GM21619 (cell line): ENCODE results near the gene KCTD3.

Source experiments
- ATAC-seq: cut with Tn5 transposase; IDR thresholded peaks from one replicate; pipeline ENCODE4 v1.9.1; 2021; ENCODE audit not compliant: unreplicated experiment

KCTD3 gene

DNA sequence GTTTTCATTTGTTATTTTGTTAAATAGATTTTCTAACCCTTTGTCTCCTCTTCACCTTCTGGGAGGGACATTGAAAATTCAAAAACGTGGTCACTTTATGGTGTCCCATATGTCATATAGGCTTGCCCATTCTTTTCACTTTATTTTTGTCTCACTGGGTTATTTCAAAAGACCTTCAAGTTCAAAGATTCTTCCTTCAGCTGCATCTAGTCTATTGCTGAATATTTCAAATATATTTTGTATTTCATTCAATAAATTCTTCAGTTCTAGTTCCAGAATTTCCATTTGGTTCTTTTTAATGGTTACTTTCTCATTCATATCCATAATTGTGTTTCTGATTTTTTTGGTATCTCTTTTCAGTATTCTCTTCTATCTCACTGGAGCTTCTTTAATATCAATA, 11.6 kb upstream of the KCTD3 start:
- no peak for ATAC-seq

DNA sequence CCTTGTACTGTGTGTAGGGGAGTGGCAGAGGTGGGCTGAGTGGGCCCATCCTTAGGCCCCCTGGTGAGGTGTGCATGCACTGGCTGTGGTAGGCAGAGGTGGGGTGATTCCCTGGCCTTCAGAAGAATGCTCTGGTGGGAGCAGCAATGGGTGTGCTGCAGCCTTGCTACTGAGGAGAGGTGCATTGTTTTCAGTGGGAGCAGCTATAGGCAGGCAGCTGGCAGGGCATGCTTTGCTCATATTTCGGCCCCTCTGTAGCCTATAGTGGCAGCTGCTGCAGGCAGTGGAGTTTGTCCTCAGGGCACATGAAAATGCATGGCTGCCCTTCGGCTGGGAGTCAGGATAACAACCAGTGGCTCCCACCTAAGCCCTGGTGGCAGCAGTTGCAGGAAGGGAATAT, 10.1 kb upstream of the KCTD3 start:
- no peak for ATAC-seq

DNA sequence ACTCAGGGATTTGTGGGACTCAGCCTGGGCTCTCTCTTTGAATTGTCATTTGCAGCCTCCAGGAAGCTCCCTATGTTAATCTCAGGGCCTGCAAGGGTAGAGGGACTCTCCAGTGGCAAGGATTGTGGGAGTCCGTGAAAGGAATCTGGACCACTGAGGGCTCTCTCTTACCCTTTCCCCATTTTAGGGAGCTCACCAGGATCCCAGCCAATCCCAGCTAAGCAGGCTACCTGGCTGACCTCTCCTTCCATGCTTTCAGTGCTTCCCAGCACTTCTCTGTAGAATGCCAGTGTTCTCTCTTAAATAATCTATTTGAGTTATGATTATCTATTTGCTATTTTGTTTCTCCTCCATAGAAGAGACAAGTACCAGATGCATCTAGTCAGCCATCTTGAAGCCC, 9.6 kb upstream of the KCTD3 start:
- ATAC-seq, result no peak

DNA sequence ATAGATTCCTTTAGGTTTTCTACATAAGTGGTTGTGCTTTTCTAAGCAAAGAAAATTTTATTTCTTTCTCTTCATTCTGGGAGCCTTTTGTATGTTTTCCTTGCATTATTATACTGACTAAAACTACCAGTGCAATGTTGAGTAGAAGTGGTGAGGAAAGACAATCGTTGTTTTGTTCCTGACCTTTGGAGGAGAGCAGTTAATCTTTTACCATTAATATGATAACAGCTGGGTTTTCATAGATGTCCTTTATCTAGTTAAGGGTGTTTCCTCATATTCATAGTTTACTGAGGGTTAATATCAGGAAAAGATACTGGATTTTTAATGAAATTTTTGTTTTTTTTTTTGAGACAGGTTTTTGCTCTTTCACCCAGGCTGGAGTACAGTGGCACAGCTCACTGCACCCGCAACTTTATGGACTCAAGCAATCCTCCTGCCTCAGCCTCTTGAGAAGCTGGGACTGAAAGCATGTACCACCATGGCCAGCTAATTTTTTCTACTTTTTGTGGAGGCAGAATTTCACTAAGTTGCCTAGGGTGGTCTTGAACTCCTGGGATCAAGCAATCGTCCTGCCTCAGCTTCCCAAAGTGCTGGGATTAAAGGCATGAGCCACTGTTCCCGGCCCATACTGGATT, 9.0 kb upstream of the KCTD3 start:
- ATAC-seq, result no peak

DNA sequence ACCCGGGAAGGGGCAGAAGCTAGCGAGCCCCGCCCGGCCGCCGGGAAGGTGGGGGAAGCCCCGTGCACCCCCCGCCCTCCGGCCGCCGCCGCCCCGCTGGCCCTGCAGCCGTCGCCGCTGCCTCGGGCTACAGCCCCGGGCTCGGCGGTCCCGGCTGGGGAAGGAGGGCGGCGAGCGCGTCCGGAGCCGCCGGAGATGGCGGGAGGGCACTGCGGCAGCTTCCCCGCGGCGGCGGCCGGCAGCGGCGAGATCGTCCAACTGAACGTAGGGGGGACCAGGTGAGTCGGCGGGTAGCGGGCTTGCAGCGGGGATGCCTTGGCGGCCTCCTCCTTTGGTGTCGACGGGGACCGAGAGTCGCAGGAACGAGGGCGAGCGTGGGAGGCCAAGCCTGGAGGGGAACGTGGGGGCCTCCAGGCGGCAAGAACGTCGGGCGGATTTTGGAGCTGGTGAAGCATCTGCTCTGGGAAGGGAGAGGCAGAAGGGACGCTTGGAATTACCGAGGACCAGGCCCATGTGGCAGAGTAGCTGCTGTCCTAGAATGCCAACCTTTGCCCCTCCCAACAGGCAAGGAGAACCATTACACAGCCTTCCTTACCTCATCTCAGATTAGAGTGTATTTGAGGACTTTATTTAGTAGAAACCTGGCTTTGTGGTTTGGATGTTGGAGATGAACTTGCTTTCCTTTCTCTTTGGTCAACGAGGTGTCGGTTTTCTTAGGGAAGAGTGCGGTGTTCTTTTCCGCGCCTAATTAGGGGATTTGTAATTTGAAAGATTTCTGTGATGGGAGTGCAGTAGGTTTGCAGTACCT, 591 bp downstream of the KCTD3 start:
- ATAC-seq, result peak; percentile 53

DNA sequence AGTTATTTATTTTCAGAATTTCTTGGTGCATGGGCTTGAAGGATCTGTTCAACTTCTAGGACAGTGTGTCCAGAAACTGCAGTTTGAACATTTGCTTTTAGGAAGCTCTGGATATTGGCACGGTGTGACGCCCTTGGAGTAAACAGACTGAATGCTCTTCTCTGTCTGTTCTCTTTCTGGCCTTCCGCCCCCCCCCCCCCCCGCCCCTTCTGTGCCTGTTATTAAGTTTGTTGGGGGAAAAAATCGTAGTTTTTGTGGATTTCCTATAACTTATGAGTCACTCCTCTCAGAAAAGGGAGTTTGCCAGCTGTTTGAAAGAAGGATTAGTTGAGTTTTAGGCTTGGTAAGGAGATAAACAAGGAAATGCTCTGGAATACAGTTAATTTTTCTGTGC, 1.2 kb downstream of the KCTD3 start:
- no peak for ATAC-seq

DNA sequence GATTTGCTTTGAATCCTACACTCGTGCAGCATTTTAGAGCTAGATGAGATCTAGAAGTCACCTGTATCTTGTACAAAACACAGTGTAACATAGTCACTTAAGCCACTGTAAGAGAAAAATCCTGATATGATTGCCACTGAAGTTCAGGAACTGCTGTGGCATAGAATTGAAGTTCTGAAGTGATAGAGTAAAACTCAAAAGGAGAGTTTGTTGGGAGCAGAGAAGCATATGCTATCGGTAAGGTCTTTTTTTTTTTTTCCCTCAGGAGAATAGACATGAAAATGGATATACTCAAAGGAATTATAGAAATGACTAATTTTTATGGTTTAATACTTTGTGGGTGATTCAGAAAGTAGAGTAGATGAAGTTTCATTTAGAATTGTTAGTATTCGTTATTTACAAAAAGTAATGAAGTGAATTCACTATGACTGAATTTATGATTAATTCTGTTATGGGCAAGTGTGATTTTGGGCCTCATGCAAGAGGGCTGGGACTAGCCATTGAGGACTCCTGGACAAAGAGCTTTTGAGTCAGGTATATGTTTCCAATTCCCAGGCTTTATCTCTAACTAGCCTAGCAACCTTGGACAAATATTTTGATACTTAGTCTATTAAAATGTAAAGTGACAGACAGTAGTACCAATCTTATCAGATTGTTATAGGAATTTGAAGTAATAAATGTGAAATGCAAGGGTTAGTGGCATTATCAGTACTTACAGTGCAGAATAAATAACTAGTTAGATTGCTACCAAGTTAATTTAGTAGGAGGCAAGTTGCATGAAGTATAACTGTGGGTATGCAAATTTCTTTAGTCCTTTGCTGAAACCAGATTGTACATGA, 3.1 kb downstream of the KCTD3 start:
- no peak for ATAC-seq

DNA sequence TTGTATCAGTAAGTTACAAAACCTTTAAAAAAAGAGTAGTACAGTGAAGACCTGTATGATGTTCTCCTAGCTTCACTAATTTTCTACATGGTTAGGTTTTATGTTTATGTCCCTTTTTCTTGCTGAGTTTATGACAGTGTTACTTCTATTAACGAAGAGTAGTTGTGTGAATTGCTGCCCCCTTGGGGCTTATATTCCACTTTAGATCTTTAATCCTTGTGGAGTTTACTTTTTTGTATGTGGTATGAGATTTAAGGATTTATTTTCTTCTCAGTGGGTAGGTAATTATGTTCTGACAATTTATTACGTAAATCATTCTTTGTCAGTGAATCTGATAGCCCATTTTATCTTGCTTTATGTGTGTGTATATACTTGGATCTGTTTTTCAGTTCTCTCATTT, 14.8 kb downstream of the KCTD3 start:
- no peak for ATAC-seq

DNA sequence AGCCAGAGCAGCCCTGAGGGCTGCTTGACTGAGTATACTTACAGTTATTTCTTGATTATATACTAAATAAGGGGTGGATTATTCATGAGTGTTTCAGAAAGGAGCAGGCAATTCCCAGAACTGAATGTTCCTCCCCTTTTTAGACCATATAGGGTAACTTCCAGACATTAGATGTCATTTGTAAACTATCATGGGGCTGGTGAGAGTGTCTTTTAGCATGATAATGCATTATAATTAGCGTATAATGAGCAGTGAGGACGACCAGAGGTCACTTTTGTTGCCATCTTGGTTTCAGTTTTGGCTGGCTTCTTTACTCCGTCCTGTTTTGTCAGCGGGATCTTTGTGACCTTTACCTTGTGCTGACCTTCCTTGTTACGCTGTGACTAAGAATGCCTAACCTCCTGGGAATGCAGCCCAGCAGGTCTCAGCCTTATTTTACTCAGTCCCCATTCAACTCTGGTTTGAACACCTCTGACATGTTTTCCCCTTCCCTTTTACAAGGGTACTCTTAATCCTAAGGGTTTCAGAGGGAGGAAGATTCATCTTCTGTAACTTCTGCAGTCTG, 16.2 kb downstream of the KCTD3 start:
- peak; percentile 61 for ATAC-seq

DNA sequence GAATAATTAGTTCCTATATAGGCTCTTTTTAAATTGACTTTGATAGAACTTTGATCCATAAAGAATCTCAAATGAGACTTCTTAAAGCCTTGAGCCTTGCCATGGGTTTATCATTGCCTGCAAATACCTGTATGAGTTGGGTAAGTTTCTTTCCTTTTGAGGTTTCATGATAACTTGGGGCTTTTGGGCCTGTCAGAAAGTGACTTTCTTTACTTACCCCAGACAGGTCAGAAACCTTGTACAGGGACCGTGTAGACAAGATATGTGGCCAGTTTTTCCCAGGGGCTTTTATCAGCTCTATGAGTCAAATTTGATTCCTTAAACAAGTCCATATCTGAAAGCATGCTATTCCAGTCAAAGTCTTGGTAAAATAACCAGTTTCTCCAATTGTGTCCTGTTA, 17.3 kb downstream of the KCTD3 start:
- peak; percentile 62 for ATAC-seq

DNA sequence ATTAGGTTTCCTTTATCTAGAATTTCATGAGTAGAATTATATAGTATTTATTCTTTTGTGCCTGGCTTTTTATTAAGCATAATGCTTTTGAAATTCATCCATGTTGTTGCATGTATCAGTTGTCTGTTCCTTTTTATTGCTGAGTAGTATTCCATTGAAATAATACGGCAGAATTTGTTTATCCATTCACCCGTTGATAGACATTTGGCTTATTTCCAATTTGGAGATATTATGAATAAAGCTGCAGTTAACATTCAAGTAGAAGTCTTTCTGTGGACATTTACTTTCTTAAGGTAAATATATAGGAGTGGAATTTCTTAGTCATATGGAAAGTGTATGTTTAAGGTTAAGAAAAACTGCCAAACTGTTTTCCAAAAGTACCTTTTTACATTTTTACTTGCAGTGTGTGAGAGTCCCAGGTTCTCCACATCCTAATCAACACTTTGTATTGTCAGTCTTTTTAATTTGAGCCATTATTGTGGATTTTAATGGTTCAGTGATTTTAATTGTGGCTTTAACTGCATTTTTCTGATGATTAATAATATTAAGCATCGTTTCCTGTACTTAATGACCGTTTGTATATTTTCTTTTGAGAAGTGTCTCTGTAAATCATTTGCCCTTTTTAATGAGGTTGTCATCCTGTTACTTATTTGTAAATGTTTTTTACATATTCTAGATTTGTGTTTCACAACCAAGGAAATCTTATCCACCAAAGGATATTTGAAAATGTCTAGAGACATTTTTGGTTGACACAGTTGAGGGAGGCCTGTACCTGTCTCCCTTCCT, 22.7 kb downstream of the KCTD3 start:
- no peak for ATAC-seq

DNA sequence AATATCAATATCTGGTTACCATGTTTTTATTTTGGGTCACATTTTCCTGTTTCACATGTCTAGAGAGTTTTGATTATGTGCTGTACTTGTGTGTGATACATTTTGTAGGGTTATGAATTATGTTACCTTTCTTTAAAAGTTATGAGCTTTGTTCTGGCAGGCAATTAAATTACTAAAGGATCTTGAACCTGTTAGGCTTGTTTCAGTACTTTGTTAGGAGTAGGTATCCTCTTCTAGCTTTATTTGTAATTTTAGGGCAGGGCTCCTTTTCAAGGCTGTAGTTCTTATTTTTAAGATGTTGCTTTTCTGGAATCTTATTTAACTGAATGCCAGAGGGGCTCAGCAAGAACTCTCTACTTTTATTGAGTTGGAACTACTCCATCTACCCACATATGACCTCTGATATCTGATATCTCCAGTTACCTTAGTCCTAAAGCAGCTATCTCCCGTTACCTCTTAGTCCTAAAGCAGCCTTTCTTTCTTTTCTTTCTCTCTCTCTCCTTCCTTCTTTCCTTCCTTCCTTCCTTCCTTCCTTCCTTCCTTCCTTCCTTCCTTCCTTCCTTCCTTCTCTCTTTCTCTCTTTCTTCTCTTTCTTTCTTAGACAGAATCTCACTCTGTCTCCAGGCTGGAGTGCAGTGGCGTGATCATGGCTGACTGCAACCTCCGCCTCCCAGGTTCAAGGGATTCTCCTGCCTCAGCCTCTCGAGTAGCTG, 23.8 kb downstream of the KCTD3 start:
- ATAC-seq, result no peak

DNA sequence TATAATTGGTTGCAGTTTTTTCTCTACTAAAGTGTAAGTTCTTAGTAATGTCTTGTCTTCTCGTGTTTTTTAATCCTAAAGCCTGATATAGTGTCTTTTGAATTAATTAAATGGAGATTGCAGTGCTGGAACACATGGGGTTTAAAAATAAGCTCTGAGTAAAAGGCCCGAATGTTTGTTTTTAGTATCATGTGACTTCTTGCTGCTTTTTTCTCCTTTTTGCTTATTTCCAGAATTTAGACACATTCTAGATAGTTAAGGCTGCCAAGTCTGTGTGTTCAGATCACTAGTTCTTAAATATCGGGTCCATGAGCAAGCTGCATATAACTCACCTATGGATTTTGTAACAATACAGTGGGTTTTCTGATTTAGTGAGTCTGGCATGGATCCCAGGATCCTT, 27.5 kb downstream of the KCTD3 start:
- no peak for ATAC-seq

DNA sequence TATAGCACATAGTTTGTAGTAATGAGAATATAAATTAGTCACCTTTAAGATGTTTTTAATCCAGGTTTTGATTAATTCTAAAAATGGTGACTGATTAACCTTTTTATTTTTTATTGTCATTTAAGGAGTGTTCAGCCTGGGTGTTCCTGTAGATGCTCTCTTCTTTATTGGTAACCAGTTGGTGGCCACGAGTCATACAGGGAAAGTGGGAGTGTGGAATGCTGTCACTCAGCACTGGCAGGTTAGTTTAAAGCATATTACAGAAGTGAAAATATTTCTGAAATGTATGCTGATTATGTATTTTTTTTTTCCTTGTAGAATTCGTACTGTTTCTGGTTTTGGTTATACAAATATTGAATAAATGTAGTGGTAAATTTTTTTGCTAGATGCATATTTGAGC, 28.1 kb downstream of the KCTD3 start:
- no peak for ATAC-seq

DNA sequence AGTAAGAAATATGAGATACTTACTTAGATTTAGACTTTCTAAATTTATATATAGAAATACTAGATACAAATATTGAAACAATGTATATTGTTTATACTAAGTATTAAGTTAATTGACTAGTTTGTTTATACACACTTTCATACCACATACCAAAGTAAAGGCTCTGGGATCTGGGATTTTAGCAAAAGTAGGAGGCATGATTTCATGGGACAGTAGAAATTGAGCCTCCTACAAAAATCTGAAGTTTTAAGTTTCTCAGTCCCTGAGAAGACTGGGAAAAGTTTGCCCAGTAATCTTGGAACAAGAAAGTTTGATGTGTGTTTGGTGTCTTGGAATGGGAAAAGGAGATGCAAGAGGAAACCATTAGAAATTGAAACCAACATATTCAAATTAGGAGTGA, 30.9 kb downstream of the KCTD3 start:
- ATAC-seq, result no peak

DNA sequence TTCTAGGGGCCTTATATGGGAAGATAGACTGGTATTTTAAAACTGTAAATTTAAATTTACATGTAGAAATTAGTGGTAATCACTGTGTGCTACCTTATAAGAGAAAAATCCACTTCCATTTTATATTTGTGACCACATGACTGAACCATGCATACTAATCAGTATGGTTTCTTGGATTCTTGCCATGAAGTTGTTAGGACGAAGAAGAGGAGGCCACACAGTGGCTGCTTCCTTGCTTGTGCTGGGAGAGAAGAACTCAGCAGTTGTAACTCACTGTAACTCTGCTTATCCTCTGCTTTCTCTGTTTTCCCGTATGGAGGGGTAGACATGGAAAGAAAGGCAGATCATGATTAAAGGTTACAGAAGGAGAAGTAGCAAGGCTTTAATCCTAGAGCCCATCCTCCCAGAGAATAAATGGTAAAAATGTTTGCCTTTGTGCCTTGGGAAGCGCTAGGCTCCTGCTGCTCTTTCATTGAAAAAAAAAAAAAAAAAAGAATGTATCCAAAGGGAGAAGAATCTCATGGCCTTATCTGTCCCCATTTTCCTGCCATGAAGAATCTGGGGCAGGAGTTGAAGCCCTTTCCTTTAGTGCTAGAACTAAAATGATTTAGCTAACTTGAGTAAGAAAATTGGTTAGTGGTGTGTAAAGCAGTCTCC, 32.4 kb downstream of the KCTD3 start:
- no peak for ATAC-seq

DNA sequence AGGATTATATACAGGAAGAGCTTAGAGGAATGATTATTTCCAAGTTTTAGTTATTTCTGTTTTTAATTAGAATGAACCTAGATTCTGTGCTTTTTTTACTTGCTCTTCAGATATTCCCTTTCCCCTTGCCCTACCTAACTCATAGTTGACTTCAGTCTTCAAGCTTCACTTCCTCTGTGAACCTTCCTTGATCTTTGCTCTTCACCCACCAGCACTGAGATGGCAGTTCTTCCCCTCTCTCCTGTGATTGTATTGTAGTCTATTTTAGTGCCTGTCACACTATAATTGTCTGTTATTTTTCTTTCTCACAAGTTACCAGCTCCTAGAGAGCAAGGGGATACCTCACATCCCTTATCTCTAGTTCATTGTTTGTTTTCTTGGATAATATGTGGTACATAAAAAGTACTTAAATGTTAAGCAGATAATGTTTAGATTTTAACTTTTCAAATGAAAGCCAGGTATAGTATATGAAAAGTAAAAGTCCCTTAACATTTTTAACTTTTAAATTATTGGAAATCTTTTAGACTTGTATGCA, 33.2 kb downstream of the KCTD3 start:
- no peak for ATAC-seq

DNA sequence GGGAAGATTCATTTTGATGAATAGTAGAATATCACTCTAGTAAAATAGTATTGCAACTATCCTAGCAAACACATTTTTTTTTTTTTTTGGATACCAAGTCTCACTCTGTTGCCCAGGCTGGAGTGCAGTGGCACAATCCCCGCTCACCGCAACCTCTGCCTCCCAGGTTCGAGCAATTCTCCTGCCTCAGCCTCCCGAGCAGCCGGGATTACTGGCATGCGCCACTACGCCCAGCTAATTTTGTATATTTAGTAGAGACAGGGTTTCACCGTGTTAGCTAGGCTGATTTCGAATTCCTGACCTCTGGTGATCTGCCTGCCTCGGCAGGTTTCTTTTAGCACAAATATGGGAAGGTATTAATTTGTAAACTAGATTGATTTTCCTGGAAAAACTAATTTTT, 33.8 kb downstream of the KCTD3 start:
- no peak for ATAC-seq

DNA sequence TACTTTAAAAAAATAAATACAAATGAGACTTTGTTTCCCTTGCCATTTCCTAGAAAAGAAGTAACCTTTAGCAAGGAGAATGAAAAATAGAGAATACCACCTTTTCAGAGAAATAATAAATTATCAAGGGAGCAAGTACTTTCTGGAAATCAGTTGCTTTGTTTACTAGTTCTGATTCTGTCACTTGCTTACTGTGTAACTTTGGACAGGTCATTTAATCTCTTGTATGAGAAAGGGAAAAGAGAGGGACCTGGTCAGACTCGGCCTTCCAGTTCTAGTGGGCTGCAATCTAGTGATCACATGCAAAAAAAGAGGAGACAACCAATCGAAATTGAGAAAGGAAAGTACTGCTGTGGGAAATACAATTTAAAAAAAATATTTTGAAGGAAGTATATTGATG, 34.2 kb downstream of the KCTD3 start:
- ATAC-seq, result no peak
